Right lobe of liver (tissue), 4 donors: Measurements from ENCODE around the gene RIPOR2.

Experiments used
- CTCF ChIP-seq, 4 donors: fragments of 200-600 bp in 3 of 4; fragments of 450-650 bp in 1 of 4; IDR thresholded peaks; one replicate each; pipeline versions ENCODE4 v1.5.1 to v1.8.0; 2016 to 2022; ENCODE audit warnings: antibody characterized with exemption in 4 of 4, mild to moderate bottlenecking in 2 of 4
- POLR2A ChIP-seq: fragments of 450-650 bp; IDR thresholded peaks from one replicate; pipeline ENCODE4 v1.6.1; 2017; ENCODE audit warnings: antibody characterized with exemption, mild to moderate bottlenecking
- donor health status: DM: no; HTN: no; CAD: no.
- donor health status: DM: no; HTN: no; CAD: no.
- donor health status: DM: no; HTN: yes; CAD: no.

GRCh38 chr6:24818346-24818745 is 117.4 kb downstream of the RIPOR2 start:
- TF ChIP-seq POLR2A = no peak
- no peak for TF ChIP-seq CTCF (IDR thresholded peaks at IDR 0.05)
